Purkinje cell (primary cell): ENCODE measurements around the gene ARHGEF38. TPM values are rescaled to one million over a fixed set of nuclear protein-coding genes. Genes with fewer than 3 reads are reported as not detected.

Source experiments
- polyA plus RNA-seq: library from polyadenylated mRNA; unstranded; fragments of >200 nt; fragmentation: Nextera tagmentation; gene quantifications from 2 replicates; pipeline ENCODE4 v1.2.1, GENCODE V29; 2014

Gene ARHGEF38
- polyA plus RNA-seq, result 0.65 TPM in 1 of 2 replicates, not detected in the other

GRCh38 chr4:105551965-105552746, at the start of gene ARHGEF38:
Gene ARHGEF38, plus strand, starts transcription at chr4:105552620. Its CDS starts 146 bp downstream, at chr4:105552766.

GRCh38 chr4:105708181-105709080, 156.0 kb downstream of the ARHGEF38 start, which contains the start of the genes GSTCD and INTS12:
Gene GSTCD, plus strand, starts transcription at chr4:105708784. Its CDS starts 8,830 bp downstream, at chr4:105717614.
Gene INTS12, minus strand, starts transcription at chr4:105708689. Its CDS starts 8,684 bp downstream, at chr4:105700005.

Other genes with a start within 250 kb of the ARHGEF38 start
- 211 and 218 TPM in 2 replicates for gene PPA2, start 78.6 kb upstream of the ARHGEF38 start, polyA plus RNA-seq
- gene INTS12, start 156.1 kb downstream of the ARHGEF38 start, polyA plus RNA-seq, result 28.4 and 28.8 TPM in 2 replicates
- 1.9 and 5.5 TPM in 2 replicates for gene GSTCD, start 156.2 kb downstream of the ARHGEF38 start, polyA plus RNA-seq